A673 (cell line): ENCODE measurements around the gene KRT35.

Experiments used
- EZH2 ChIP-seq: fragments of 200-600 bp; sonication (generic); IDR thresholded peaks from 2 replicates; pipeline ENCODE4 v1.6.1; 2017; ENCODE audit warnings: borderline replicate concordance, low read depth, mild to moderate bottlenecking, mixed read lengths, antibody characterized with exemption, low read length; ENCODE audit not compliant: poor library complexity, severe bottlenecking
- TF ChIP-seq, protein P1 (sequence below): fragments of 300-800, 200-600 bp; sonication (generic); conservative IDR thresholded peaks from 2 replicates; pipeline ENCODE4 v1.5.1; 2017; ENCODE audit warnings: low read depth, mild to moderate bottlenecking, antibody characterized with exemption, low read length, moderate library complexity, mixed read lengths

DNA sequence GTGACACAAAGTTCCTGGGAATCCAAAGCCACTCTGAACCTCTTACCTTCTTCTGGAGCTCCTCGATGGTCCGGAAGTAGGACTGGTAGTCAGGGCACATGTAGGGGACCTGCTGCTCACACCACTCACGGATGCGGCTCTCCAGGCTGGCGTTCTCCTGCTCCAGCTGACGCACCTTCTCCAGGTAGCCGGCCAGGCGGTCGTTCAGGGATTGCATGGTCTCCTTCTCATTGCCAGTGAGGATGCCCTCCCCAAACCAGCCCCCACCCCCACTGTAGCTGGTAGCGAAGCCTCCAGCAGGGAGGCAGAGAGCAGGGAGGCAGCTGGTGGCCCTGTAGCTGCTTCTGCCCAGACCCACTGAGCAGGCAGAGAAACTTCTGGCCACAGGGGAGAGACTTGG lies 370 bp downstream of the KRT35 start:
- TF ChIP-seq, protein P1, sequence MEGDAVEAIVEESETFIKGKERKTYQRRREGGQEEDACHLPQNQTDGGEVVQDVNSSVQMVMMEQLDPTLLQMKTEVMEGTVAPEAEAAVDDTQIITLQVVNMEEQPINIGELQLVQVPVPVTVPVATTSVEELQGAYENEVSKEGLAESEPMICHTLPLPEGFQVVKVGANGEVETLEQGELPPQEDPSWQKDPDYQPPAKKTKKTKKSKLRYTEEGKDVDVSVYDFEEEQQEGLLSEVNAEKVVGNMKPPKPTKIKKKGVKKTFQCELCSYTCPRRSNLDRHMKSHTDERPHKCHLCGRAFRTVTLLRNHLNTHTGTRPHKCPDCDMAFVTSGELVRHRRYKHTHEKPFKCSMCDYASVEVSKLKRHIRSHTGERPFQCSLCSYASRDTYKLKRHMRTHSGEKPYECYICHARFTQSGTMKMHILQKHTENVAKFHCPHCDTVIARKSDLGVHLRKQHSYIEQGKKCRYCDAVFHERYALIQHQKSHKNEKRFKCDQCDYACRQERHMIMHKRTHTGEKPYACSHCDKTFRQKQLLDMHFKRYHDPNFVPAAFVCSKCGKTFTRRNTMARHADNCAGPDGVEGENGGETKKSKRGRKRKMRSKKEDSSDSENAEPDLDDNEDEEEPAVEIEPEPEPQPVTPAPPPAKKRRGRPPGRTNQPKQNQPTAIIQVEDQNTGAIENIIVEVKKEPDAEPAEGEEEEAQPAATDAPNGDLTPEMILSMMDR: no peak
- TF ChIP-seq EZH2: no peak
